A549 (cell line): ENCODE results near the gene ALDH7A1.

Experiments used
- CTCF ChIP-seq: fragments of >200 bp; sonication (Bioruptor Twin); formaldehyde crosslinking; IDR thresholded peaks from 3 replicates; pipeline ENCODE4 v1.5.1; 2016
- EHF ChIP-seq: fragments of 250-450 bp; sonication (Bioruptor Pico); IDR thresholded peaks from 2 replicates; pipeline ENCODE4 v1.5.0; 2020; ENCODE audit warnings: mild to moderate bottlenecking
- EP300 ChIP-seq, 2 experiments: fragments of >200 bp; sonication (Bioruptor Twin); formaldehyde crosslinking; IDR thresholded peaks; 2 replicates in 1 of 2; 3 replicates in 1 of 2; pipeline ENCODE4 v1.6.1; 2016 to 2017
- JUNB ChIP-seq: fragments of >200 bp; sonication (Bioruptor Twin); formaldehyde crosslinking; IDR thresholded peaks from 2 replicates; pipeline ENCODE4 v1.6.1; 2016
- MAX ChIP-seq: IDR thresholded peaks from 2 replicates; pipeline ENCODE4 v1.6.1; 2012
- MYC ChIP-seq: IDR thresholded peaks from 2 replicates; pipeline ENCODE4 v1.6.1; 2012; ENCODE audit warnings: mild to moderate bottlenecking, inconsistent platforms, low read length, improper control_type of control experiment, borderline replicate concordance
- POLR2A ChIP-seq: IDR thresholded peaks from 2 replicates; pipeline ENCODE4 v1.6.1; 2012; ENCODE audit warnings: mild to moderate bottlenecking, low read length
- REST ChIP-seq: fragments of 200-600 bp; sonication (generic); IDR thresholded peaks from 2 replicates; pipeline ENCODE4 v1.6.1; 2016; ENCODE audit warnings: antibody characterized with exemption, mild to moderate bottlenecking, moderate library complexity
- RNF2 ChIP-seq: fragments of 200-600 bp; sonication (generic); IDR thresholded peaks from 2 replicates; pipeline ENCODE4 v1.6.1; 2016; ENCODE audit warnings: low read depth, mild to moderate bottlenecking, antibody characterized with exemption, moderate library complexity, borderline replicate concordance
- TP53 ChIP-seq: fragments of 250-450 bp; sonication (Bioruptor Pico); IDR thresholded peaks from 2 replicates; pipeline ENCODE4 v1.5.0; 2021; ENCODE audit warnings: mild to moderate bottlenecking, moderate library complexity
- USF2 ChIP-seq: fragments of 450-650 bp; IDR thresholded peaks from 2 replicates; pipeline ENCODE4 v1.6.1; 2014; ENCODE audit warnings: antibody characterized with exemption
- ZC3H11A ChIP-seq: fragments of 450-650 bp; IDR thresholded peaks from 2 replicates; pipeline ENCODE4 v1.6.1; 2014; ENCODE audit warnings: antibody characterized with exemption, mild to moderate bottlenecking

DNA sequence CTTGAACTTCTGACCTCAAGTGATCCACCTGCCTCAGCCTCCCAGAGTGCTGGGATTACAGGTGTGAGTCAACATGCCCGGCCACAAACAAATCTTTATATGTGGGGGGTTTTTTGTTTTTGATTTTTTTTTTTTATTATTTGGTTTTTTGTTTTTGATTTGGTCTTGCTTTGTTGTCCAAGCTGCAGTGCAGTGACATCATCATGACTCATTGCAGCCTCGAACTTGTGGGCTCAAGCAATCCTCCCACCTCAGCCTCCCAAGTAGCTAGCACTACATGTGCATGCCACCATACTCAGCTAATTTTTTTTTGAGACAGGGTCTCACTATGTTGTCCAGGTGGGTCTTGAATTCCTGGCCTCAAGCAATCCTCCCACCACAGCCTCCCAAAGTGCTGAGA is 42.4 kb downstream of the ALDH7A1 start:
- no peak for TF ChIP-seq CTCF
- TF ChIP-seq MAX = no peak
- no peak for TF ChIP-seq TP53 (CRISPR knock-in tag)
- TF ChIP-seq USF2 = no peak
- no peak for TF ChIP-seq POLR2A
- no peak for TF ChIP-seq RNF2
- no peak for TF ChIP-seq REST
- no peak for TF ChIP-seq JUNB
- TF ChIP-seq MYC = no peak
- no peak for TF ChIP-seq EHF (CRISPR knock-in tag)
- no peak for TF ChIP-seq ZC3H11A
- no peak for TF ChIP-seq EP300 (IDR thresholded peaks at IDR 0.05)
